K562 (cell line): Measurements from ENCODE around the gene CXXC4. TPM values are rescaled to one million over a fixed set of nuclear protein-coding genes. Genes with fewer than 3 reads are reported as not detected.

Experiments used
- ATAC-seq: fragments of 200-7000 bp; cut with Tn5 transposase; 3 replicates; pipeline ENCODE4 v1.9.1; 2020; ENCODE audit warnings: moderate library complexity
- BruUV-seq: library from RNA; stranded (reverse); fragments of 400-500 nt; replicated peaks from 2 replicates; lab custom pipeline; 2021; lab: Mats Ljungman, UMichigan
- CTCF ChIA-PET: fragments of 300-600 bp; formaldehyde crosslinking; extraction: SDS; loops from one replicate; lab custom pipeline; 2021; ENCODE audit warnings: low intra/inter-chr PET ratio; lab: Yijun Ruan, JAX
- POLR2A ChIA-PET: fragments of 300-600, 350-650 bp; sonication (Branson Sonifier 250); formaldehyde crosslinking; extraction: SDS; loops from one replicate; lab custom pipeline; 2021; ENCODE audit warnings: antibody characterized with exemption, inconsistent platforms; lab: Yijun Ruan, JAX
- DNase-seq, 4 experiments: peaks; one replicate each; pipeline versions ENCODE4 v3.0.0 to v3.0.0-alpha.2; 2011 to 2018; ENCODE audit warnings: low spot score in 3 of 4, mixed read lengths in 3 of 4; ENCODE audit errors: extremely low read depth in 1 of 4
- FAIRE-seq: peaks from 2 replicates; lab custom pipeline; 2011; peaks lifted over from hg19 to GRCh38; lab: Jason Lieb, UNC
- H2AFZ ChIP-seq: 2 replicates; pipeline ENCODE4 v1.6.0; 2011; ENCODE audit warnings: low read depth, low read length, control low read depth, inconsistent platforms
- H3K27ac ChIP-seq: fragments of 200-600 bp; 3 replicates; pipeline ENCODE4 v1.8.0; 2011; ENCODE audit warnings: low read depth, mild to moderate bottlenecking, control low read depth, inconsistent platforms, low read length, moderate library complexity, mixed read lengths; ENCODE audit errors: extremely low read depth
- H3K27me3 ChIP-seq, 2 experiments: fragments of 300-600 bp in 1 of 2; 2 replicates in 1 of 2; 3 replicates in 1 of 2; pipeline versions ENCODE4 v1.6.0 to v1.8.0; 2011; ENCODE audit warnings: inconsistent platforms in 2 of 2, low read length in 2 of 2, mild to moderate bottlenecking in 1 of 2, mixed read lengths in 1 of 2, moderate library complexity in 1 of 2; ENCODE audit not compliant: control insufficient read depth in 2 of 2, insufficient read depth in 2 of 2
- H3K36me3 ChIP-seq: fragments of 300-600 bp; 3 replicates; pipeline ENCODE4 v1.8.0; 2011; ENCODE audit warnings: mild to moderate bottlenecking, low read length, inconsistent platforms; ENCODE audit not compliant: control insufficient read depth, insufficient read depth
- H3K4me1 ChIP-seq, 2 experiments: fragments of 200-600 bp in 1 of 2; replicated peaks in 1 of 2; 2 replicates in 1 of 2; 3 replicates in 1 of 2; pipeline versions ENCODE4 v1.5.1 to v1.8.0; 2011; ENCODE audit warnings: inconsistent platforms in 2 of 2, low read length in 2 of 2, mild to moderate bottlenecking in 1 of 2, mixed read lengths in 1 of 2, moderate library complexity in 1 of 2; ENCODE audit not compliant: control insufficient read depth in 2 of 2, insufficient read depth in 2 of 2
- H3K4me2 ChIP-seq: 2 replicates; pipeline ENCODE4 v1.6.1; 2011; ENCODE audit warnings: low read length, control low read depth, inconsistent platforms, mixed read lengths; ENCODE audit not compliant: insufficient read depth
- H3K4me3 ChIP-seq: fragments of 200-600 bp; sonication (generic), shearing (Covaris generic); 2 replicates; pipeline ENCODE4 v1.5.1; 2016; ENCODE audit warnings: control low read depth, inconsistent platforms
- H3K79me2 ChIP-seq: fragments of 200-600 bp; 3 replicates; pipeline ENCODE4 v1.8.0; 2011; ENCODE audit warnings: low read length, inconsistent platforms; ENCODE audit not compliant: control insufficient read depth, insufficient read depth
- H3K9ac ChIP-seq, 2 experiments: 2 replicates each; pipeline versions ENCODE4 v1.6.0 to v1.6.1; 2011; ENCODE audit warnings: low read depth in 2 of 2, low read length in 2 of 2, control low read depth in 1 of 2, inconsistent platforms in 1 of 2, mild to moderate bottlenecking in 1 of 2, mixed read lengths in 1 of 2; ENCODE audit not compliant: insufficient read depth in 1 of 2
- H3K9me1 ChIP-seq: one replicate; pipeline ENCODE4 v1.6.0; 2011; ENCODE audit warnings: inconsistent platforms, mild to moderate bottlenecking, low read length, moderate library complexity; ENCODE audit not compliant: control insufficient read depth, insufficient read depth
- H3K9me3 ChIP-seq: replicated peaks from 2 replicates; pipeline ENCODE4 v1.5.1; 2011; ENCODE audit warnings: low read depth, low read length, inconsistent platforms; ENCODE audit not compliant: control insufficient read depth, insufficient read depth
- H4K20me1 ChIP-seq: replicated peaks from 2 replicates; pipeline ENCODE4 v1.6.1; 2011; ENCODE audit warnings: low read length, inconsistent platforms, mixed read lengths; ENCODE audit not compliant: control insufficient read depth, insufficient read depth
- FOXP4 ChIP-seq: sonication (generic); formaldehyde crosslinking; IDR thresholded peaks from 2 replicates; pipeline ENCODE4 v1.8.0; 2022; ENCODE audit warnings: mild to moderate bottlenecking, missing genetic modification reagents, borderline replicate concordance
- FUS ChIP-seq: fragments of 200-400 bp; formaldehyde crosslinking; optimal IDR thresholded peaks from 2 replicates; pipeline ENCODE3; 2017; ENCODE audit warnings: low read depth, low read length
- MXD1 ChIP-seq: fragments of 250-450 bp; sonication (Bioruptor Pico); IDR thresholded peaks from 2 replicates; pipeline ENCODE4 v1.8.0; 2021; ENCODE audit warnings: borderline replicate concordance, mild to moderate bottlenecking, moderate library complexity; ENCODE audit not compliant: poor library complexity, severe bottlenecking
- SAFB2 ChIP-seq: fragments of 200-400 bp; formaldehyde crosslinking; IDR thresholded peaks from 2 replicates; pipeline ENCODE4 v1.6.1; 2018; ENCODE audit warnings: borderline replicate concordance, low read length, low read depth, moderate library complexity; ENCODE audit not compliant: severe bottlenecking
- ZBTB40 ChIP-seq, 2 experiments: fragments of 450-650 bp in 1 of 2; sonication (generic) in 1 of 2; formaldehyde crosslinking in 1 of 2; IDR thresholded peaks; 2 replicates each; pipeline versions ENCODE4 v1.7.1 to v1.9.0; 2016 to 2022; ENCODE audit warnings: inconsistent platforms in 1 of 2, mild to moderate bottlenecking in 1 of 2, missing genetic modification reagents in 1 of 2
- ZNF239 ChIP-seq: fragments of 250-450 bp; sonication (Bioruptor Pico); IDR thresholded peaks from 2 replicates; pipeline ENCODE4 v1.4.0; 2020; ENCODE audit warnings: mild to moderate bottlenecking
- ZNF77 ChIP-seq: fragments of 250-450 bp; sonication (Bioruptor Pico); IDR thresholded peaks from 2 replicates; pipeline ENCODE4 v1.5.0; 2020
- ZNF785 ChIP-seq: fragments of 250-450 bp; sonication (Bioruptor Pico); IDR thresholded peaks from 2 replicates; pipeline ENCODE4 v1.4.0; 2020; ENCODE audit warnings: mild to moderate bottlenecking
- WGBS: fragments of 100-300 bp; shearing (Covaris generic); methylation state at CpG from one replicate; pipeline ENCODE4 v1.1.6; 2016; ENCODE audit warnings: low coverage, mixed read lengths; ENCODE audit not compliant: insufficient coverage; ENCODE audit errors: missing lambda C conversion rate; 5-methylcytosine and 5-hydroxymethylcytosine counted together
- in situ Hi-C: fragments of 300-500 bp; cut with MboI; formaldehyde crosslinking; loops from 4 replicates; pipeline ENCODE4 v1.15.0; 2018; ENCODE audit warnings: inconsistent platforms, mixed read lengths
- intact Hi-C: fragments of 100-400 bp; cut with micrococcal nuclease; formaldehyde crosslinking; loops from 2 replicates; pipeline ENCODE4 v1.14.2; 2022
- polyA plus RNA-seq, 8 experiments: library from polyadenylated mRNA; depleted of rRNA in 4 of 8; stranded (reverse) in 5 of 8; unstranded in 3 of 8; fragments of >200 nt; fragmentation: Nextera tagmentation in 2 of 8; fragmentation: Illumina TruSeq in 1 of 8; extraction: Ambion mirVana in 2 of 8; extraction: Trizol in 1 of 8; gene quantifications; 2 replicates each; pipeline versions ENCODE4 v1.2.1 to v1.2.3, GENCODE V29; 2011 to 2014; ENCODE audit warnings: inconsistent platforms in 1 of 8, missing spikeins in 1 of 8
- total RNA-seq, 7 experiments: library from RNA; depleted of rRNA in 6 of 7; stranded (reverse); fragments of >200 nt in 6 of 7; fragmentation: Illumina TruSeq in 2 of 7; extraction: Trizol in 2 of 7; gene quantifications; 2 replicates each; pipeline versions ENCODE4 v1.2.1 to v1.2.3, GENCODE V29; 2011 to 2021; ENCODE audit warnings: low replicate concordance in 1 of 7

CXXC4 gene
- total and polyA plus RNA-seq, 9 of the 15 experiments (the other 6 are each of a cell fraction or from before 2014, with no cell fraction given), result not detected

DNA sequence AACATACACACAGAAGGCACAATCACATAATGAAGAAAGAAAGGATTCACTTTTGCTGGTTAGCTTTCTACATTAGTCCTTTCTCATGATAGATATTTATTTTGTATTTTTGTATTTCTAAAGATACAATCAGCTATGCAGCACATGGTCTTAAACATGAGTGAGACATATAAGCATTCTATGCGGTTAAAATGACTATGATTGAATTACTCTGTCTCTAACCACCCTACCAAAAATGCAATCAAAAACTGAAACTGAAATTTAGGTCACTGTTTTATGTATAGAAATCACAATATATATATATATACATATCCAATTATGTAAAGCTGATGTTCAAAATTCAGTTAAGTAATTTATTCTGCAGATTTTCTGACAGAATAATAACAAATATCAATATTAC lies 21.9 kb downstream of the CXXC4 start:
- H4K20me1 ChIP-seq, result no peaks in the 10 kb centered on the region
- no peak overlapping the region for H3K4me3 ChIP-seq
- CTCF ChIA-PET, result no interaction called here
- H3K4me2 ChIP-seq, result no peak overlapping the region
- no peak overlapping the region for H3K27ac ChIP-seq
- BruUV-seq, result no TSS peak
- ATAC-seq (no peak), FAIRE-seq (no peak), DNase-seq (no peak)
- in situ Hi-C loops, result no loop called here
- H3K9me1 ChIP-seq, result no peaks in the 10 kb centered on the region
- TF ChIP-seq ZNF785 (CRISPR knock-in tag) (no peak), ZNF77 (no peak), MXD1 (CRISPR knock-in tag) (no peak), FUS (no peak), ZBTB40 (IDR thresholded peaks at IDR 0.05) (no peak), ZBTB40 (CRISPR knock-in tag; IDR thresholded peaks at IDR 0.05) (no peak), FOXP4 (CRISPR knock-in tag) (no peak), SAFB2 (no peak), ZNF239 (CRISPR knock-in tag) (no peak)
- POLR2A ChIA-PET, result no interaction called here
- no peaks in the 10 kb centered on the region for H3K79me2 ChIP-seq
- WGBS, result 6% methylated on average over 1 of the region's 1 CpG
- no peaks in the 10 kb centered on the region for H3K27me3 ChIP-seq
- H3K9ac ChIP-seq, result no peak overlapping the region
- no peak overlapping the region for H2AFZ ChIP-seq
- no peaks in the 10 kb centered on the region for H3K9me3 ChIP-seq
- intact Hi-C loops, result no loop called here
- H3K4me1 ChIP-seq, result no peaks in the 10 kb centered on the region
- no peaks in the 10 kb centered on the region for H3K36me3 ChIP-seq
